CD4-positive, alpha-beta memory T cell (primary cell): ENCODE results near the gene PAX8. TPM values are rescaled to one million over a fixed set of nuclear protein-coding genes. Genes with fewer than 3 reads are reported as not detected.

Source experiments
- CTCF ChIA-PET: fragments of 350-600 bp; sonication (Branson Sonifier 250); formaldehyde crosslinking; loops from one replicate; lab custom pipeline; 2021; ENCODE audit warnings: inconsistent platforms; ENCODE audit not compliant: partially characterized antibody; lab: Charles Lee
- POLR2A ChIA-PET: fragments of 350-600 bp; sonication (Branson Sonifier 250); formaldehyde crosslinking; loops from one replicate; lab custom pipeline; 2021; ENCODE audit not compliant: partially characterized antibody; lab: Charles Lee
- DNase-seq, 5 donors: peaks; one replicate each; pipeline versions ENCODE4 v3.0.0 to v3.0.0-alpha.2; 2020 to 2022; ENCODE audit warnings: mixed read lengths in 1 of 5
- H3K27ac ChIP-seq: one replicate; pipeline ENCODE4 v1.7.0; 2013; ENCODE audit warnings: low read depth, low read length
- H3K27me3 ChIP-seq: 2 replicates; pipeline ENCODE4 v1.7.0; 2013; ENCODE audit warnings: mild to moderate bottlenecking, low read length, moderate library complexity; ENCODE audit not compliant: insufficient read depth
- H3K36me3 ChIP-seq: 2 replicates; pipeline ENCODE4 v1.7.0; 2013; ENCODE audit warnings: mild to moderate bottlenecking, low read length, moderate library complexity; ENCODE audit not compliant: insufficient read depth
- H3K4me1 ChIP-seq: 2 replicates; pipeline ENCODE4 v1.7.0; 2013; ENCODE audit warnings: mild to moderate bottlenecking, low read length, moderate library complexity; ENCODE audit not compliant: insufficient read depth
- H3K4me3 ChIP-seq, 2 donors: one replicate each; pipeline ENCODE4 v1.7.0; 2013; ENCODE audit warnings: low read length in 2 of 2, mild to moderate bottlenecking in 1 of 2
- H3K9me3 ChIP-seq, 2 donors: one replicate each; pipeline ENCODE4 v1.7.0; 2013; ENCODE audit warnings: low read length in 2 of 2, control low read depth in 1 of 2; ENCODE audit not compliant: control insufficient read depth in 1 of 2
- H3K27ac Mint-ChIP-seq, 7 donors: one replicate each; pipeline ENCODE4 v1.8.0; 2020 to 2021; ENCODE audit warnings: mixed read lengths in 7 of 7, mild to moderate bottlenecking in 6 of 7, inconsistent platforms in 3 of 7, moderate library complexity in 3 of 7
- H3K27me3 Mint-ChIP-seq, 2 donors: one replicate each; pipeline ENCODE4 v1.8.0; 2020 to 2021; ENCODE audit warnings: mixed read lengths in 2 of 2
- H3K36me3 Mint-ChIP-seq, 2 donors: one replicate each; pipeline ENCODE4 v1.8.0; 2020 to 2021; ENCODE audit warnings: mixed read lengths in 2 of 2, inconsistent platforms in 1 of 2, mild to moderate bottlenecking in 1 of 2
- H3K4me1 Mint-ChIP-seq, 4 donors: one replicate each; pipeline ENCODE4 v1.8.0; 2020 to 2021; ENCODE audit warnings: mixed read lengths in 4 of 4, mild to moderate bottlenecking in 1 of 4
- H3K4me3 Mint-ChIP-seq, 8 donors: one replicate each; pipeline ENCODE4 v1.8.0; 2020 to 2021; ENCODE audit warnings: mixed read lengths in 8 of 8, mild to moderate bottlenecking in 7 of 8, moderate library complexity in 6 of 8, inconsistent platforms in 3 of 8
- H3K9me3 Mint-ChIP-seq, 8 donors: one replicate each; pipeline ENCODE4 v1.8.0; 2020 to 2021; ENCODE audit warnings: mixed read lengths in 8 of 8, mild to moderate bottlenecking in 5 of 8, inconsistent platforms in 3 of 8, moderate library complexity in 1 of 8
- intact Hi-C: fragments of 100-400 bp; cut with micrococcal nuclease; formaldehyde crosslinking; loops from one replicate; pipeline ENCODE4 v1.15.1; 2023
- polyA plus RNA-seq, 2 donors: library from polyadenylated mRNA; unstranded; fragments of 300-500 nt; fragmentation: Illumina TruSeq; gene quantifications; one replicate each; pipeline ENCODE4 v1.2.3, GENCODE V29; 2021
- total RNA-seq, 2 experiments: library from RNA; stranded (reverse); gene quantifications; one replicate each; pipeline ENCODE4 v1.2.3, GENCODE V29; 2021

PAX8 gene
- total and polyA plus RNA-seq, 4 experiments from 2014 or later = 0.19 to 2.3 (median 1.3) TPM

- peaks cover 25 to 28% of the 10 kb centered on the region in 2 donors for H3K27me3 Mint-ChIP-seq
- DNase-seq = no peak
- no peaks in the 10 kb centered on the region for H3K9me3 Mint-ChIP-seq
- H3K9me3 ChIP-seq = no peaks in the 10 kb centered on the region
- peaks cover 9% of the 10 kb centered on the region for H3K4me1 ChIP-seq
- peaks cover 14% of the 10 kb centered on the region for H3K27me3 ChIP-seq
- no peak overlapping the region for H3K4me3 Mint-ChIP-seq
- CTCF ChIA-PET = interaction anchor here (0.5 kb wide), 1 partner anchor 13 kb away, joined by 4 read pairs; no protein-coding TSS in a partner anchor
- no peak overlapping the region for H3K27ac Mint-ChIP-seq
- H3K36me3 ChIP-seq = no peaks in the 10 kb centered on the region
- POLR2A ChIA-PET = no interaction called here
- H3K36me3 Mint-ChIP-seq = peaks cover 9 to 13% of the 10 kb centered on the region in 2 donors
- intact Hi-C loops = no loop called here
- no peak overlapping the region for H3K27ac ChIP-seq
- no peak overlapping the region for H3K4me3 ChIP-seq
- peaks cover 0 to 5% (median 5%) of the 10 kb centered on the region in 4 donors for H3K4me1 Mint-ChIP-seq
Measured at GRCh38 chr2:113268621-113269360, 9.9 kb downstream of the PAX8 start.

- no peaks in the 10 kb centered on the region for H3K36me3 ChIP-seq
- H3K27ac Mint-ChIP-seq = no peak overlapping the region
- H3K4me3 ChIP-seq = no peak overlapping the region
- peaks cover 0 to 5% (median 0%) of the 10 kb centered on the region in 4 donors for H3K4me1 Mint-ChIP-seq
- H3K9me3 ChIP-seq = no peaks in the 10 kb centered on the region
- POLR2A ChIA-PET = no interaction called here
- no peaks in the 10 kb centered on the region for H3K9me3 Mint-ChIP-seq
- no peak for DNase-seq
- intact Hi-C loops = no loop called here
- no peak overlapping the region for H3K27ac ChIP-seq
- H3K4me3 Mint-ChIP-seq = no peak overlapping the region
- peaks cover 9 to 14% of the 10 kb centered on the region in 2 donors for H3K27me3 Mint-ChIP-seq
- H3K36me3 Mint-ChIP-seq = peaks cover 13 to 19% of the 10 kb centered on the region in 2 donors
- CTCF ChIA-PET = interaction anchor here (1.2 to 1.3 kb wide), 2 partner anchors 104 to 128 kb away, joined by 3 read pairs; no protein-coding TSS in a partner anchor
- H3K27me3 ChIP-seq = no peaks in the 10 kb centered on the region
- no peaks in the 10 kb centered on the region for H3K4me1 ChIP-seq
Measured at GRCh38 chr2:113266431-113266830, 12.3 kb downstream of the PAX8 start.

- ChIA-PET CTCF (interaction anchor here (0.9 to 1.5 kb wide), 3 partner anchors 12 to 61 kb away, joined by 3 read pairs; no protein-coding TSS in a partner anchor), POLR2A (no interaction called here)
- Histone ChIP-seq H3K36me3 (no peaks in the 10 kb centered on the region), H3K27me3 (no peaks in the 10 kb centered on the region), H3K9me3 (no peaks in the 10 kb centered on the region), H3K27ac (no peak overlapping the region), H3K4me3 (no peak overlapping the region), H3K4me1 (no peaks in the 10 kb centered on the region)
- peaks cover 0 to 5% (median 0%) of the 10 kb centered on the region in 4 donors for H3K4me1 Mint-ChIP-seq
- intact Hi-C loops = no loop called here
- no peak overlapping the region for H3K27ac Mint-ChIP-seq
- no peak overlapping the region for H3K4me3 Mint-ChIP-seq
- H3K9me3 Mint-ChIP-seq = no peaks in the 10 kb centered on the region
- peaks cover 13 to 19% of the 10 kb centered on the region in 2 donors for H3K36me3 Mint-ChIP-seq
- peaks cover 6 to 9% of the 10 kb centered on the region in 2 donors for H3K27me3 Mint-ChIP-seq
- no peak for DNase-seq
Measured at GRCh38 chr2:113264713-113265403, 13.9 kb downstream of the PAX8 start.

- Mint-ChIP-seq H3K27ac (no peak overlapping the region), H3K9me3 (no peaks in the 10 kb centered on the region), H3K36me3 (peaks cover 13 to 18% of the 10 kb centered on the region in 2 donors), H3K4me1 (peaks cover 0 to 8% (median 0%) of the 10 kb centered on the region in 4 donors), H3K4me3 (no peak overlapping the region), H3K27me3 (peaks cover 6 to 9% of the 10 kb centered on the region in 2 donors)
- no peaks in the 10 kb centered on the region for H3K9me3 ChIP-seq
- no peak overlapping the region for H3K27ac ChIP-seq
- H3K4me1 ChIP-seq = no peaks in the 10 kb centered on the region
- no peaks in the 10 kb centered on the region for H3K36me3 ChIP-seq
- H3K4me3 ChIP-seq = no peak overlapping the region
- H3K27me3 ChIP-seq = no peaks in the 10 kb centered on the region
- intact Hi-C loops = no loop called here
- CTCF ChIA-PET = no interaction called here
- POLR2A ChIA-PET = no interaction called here
- DNase-seq = no peak
Measured at GRCh38 chr2:113263546-113263945, 15.2 kb downstream of the PAX8 start.

- Histone ChIP-seq H3K27me3 (no peaks in the 10 kb centered on the region), H3K36me3 (no peaks in the 10 kb centered on the region), H3K9me3 (no peaks in the 10 kb centered on the region), H3K4me1 (peaks cover 8% of the 10 kb centered on the region), H3K27ac (no peak overlapping the region), H3K4me3 (no peak overlapping the region)
- H3K4me3 Mint-ChIP-seq = no peak overlapping the region
- H3K9me3 Mint-ChIP-seq = no peaks in the 10 kb centered on the region
- no peak for DNase-seq
- peaks cover 15 to 20% of the 10 kb centered on the region in 2 donors for H3K36me3 Mint-ChIP-seq
- H3K27ac Mint-ChIP-seq = no peak overlapping the region
- ChIA-PET POLR2A (no interaction called here), CTCF (interaction anchor here (0.8 to 1.6 kb wide), 2 partner anchors 10 to 110 kb away, joined by 3 to 5 read pairs; no protein-coding TSS in a partner anchor)
- peaks cover 5 to 8% of the 10 kb centered on the region in 2 donors for H3K27me3 Mint-ChIP-seq
- peaks cover 5 to 25% (median 11%) of the 10 kb centered on the region in 4 donors for H3K4me1 Mint-ChIP-seq
- intact Hi-C loops = no loop called here
Measured at GRCh38 chr2:113260991-113261390, 17.7 kb downstream of the PAX8 start.

- H3K4me3 ChIP-seq = no peak overlapping the region
- Mint-ChIP-seq H3K9me3 (no peaks in the 10 kb centered on the region), H3K27ac (peak overlapping the region in 2 of 7 donors; percentile 81 to 82), H3K36me3 (peaks cover 9 to 11% of the 10 kb centered on the region in 2 donors), H3K4me1 (peaks cover 23 to 44% (median 32%) of the 10 kb centered on the region in 4 donors), H3K4me3 (no peak overlapping the region), H3K27me3 (peaks cover 0 to 5% of the 10 kb centered on the region in 2 donors)
- peaks cover 29% of the 10 kb centered on the region for H3K4me1 ChIP-seq
- DNase-seq = no peak
- H3K9me3 ChIP-seq = no peaks in the 10 kb centered on the region
- no peaks in the 10 kb centered on the region for H3K27me3 ChIP-seq
- ChIA-PET POLR2A (no interaction called here), CTCF (interaction anchor here (1.0 to 2.1 kb wide), 5 partner anchors 9 to 132 kb away, joined by 3 to 8 read pairs (median 5); no protein-coding TSS in a partner anchor)
- no peaks in the 10 kb centered on the region for H3K36me3 ChIP-seq
- intact Hi-C loops = no loop called here
- H3K27ac ChIP-seq = no peak overlapping the region
Measured at GRCh38 chr2:113258471-113259147, 20.1 kb downstream of the PAX8 start.
